Stimulated activated CD4-positive, alpha-beta T cell treated with anti-CD3 and anti-CD28 coated beads, Interleukin-15, amount 100 ng/mL, for 1 hour (primary cell): ENCODE data around the gene SLC4A3.

ENCODE experiments used
- DNase-seq, 2 donors: peaks; one replicate each; pipeline ENCODE4 v3.0.0-alpha.2; 2020; ENCODE audit warnings: low read depth in 1 of 2, low spot score in 1 of 2

The SLC4A3 gene, protein sequence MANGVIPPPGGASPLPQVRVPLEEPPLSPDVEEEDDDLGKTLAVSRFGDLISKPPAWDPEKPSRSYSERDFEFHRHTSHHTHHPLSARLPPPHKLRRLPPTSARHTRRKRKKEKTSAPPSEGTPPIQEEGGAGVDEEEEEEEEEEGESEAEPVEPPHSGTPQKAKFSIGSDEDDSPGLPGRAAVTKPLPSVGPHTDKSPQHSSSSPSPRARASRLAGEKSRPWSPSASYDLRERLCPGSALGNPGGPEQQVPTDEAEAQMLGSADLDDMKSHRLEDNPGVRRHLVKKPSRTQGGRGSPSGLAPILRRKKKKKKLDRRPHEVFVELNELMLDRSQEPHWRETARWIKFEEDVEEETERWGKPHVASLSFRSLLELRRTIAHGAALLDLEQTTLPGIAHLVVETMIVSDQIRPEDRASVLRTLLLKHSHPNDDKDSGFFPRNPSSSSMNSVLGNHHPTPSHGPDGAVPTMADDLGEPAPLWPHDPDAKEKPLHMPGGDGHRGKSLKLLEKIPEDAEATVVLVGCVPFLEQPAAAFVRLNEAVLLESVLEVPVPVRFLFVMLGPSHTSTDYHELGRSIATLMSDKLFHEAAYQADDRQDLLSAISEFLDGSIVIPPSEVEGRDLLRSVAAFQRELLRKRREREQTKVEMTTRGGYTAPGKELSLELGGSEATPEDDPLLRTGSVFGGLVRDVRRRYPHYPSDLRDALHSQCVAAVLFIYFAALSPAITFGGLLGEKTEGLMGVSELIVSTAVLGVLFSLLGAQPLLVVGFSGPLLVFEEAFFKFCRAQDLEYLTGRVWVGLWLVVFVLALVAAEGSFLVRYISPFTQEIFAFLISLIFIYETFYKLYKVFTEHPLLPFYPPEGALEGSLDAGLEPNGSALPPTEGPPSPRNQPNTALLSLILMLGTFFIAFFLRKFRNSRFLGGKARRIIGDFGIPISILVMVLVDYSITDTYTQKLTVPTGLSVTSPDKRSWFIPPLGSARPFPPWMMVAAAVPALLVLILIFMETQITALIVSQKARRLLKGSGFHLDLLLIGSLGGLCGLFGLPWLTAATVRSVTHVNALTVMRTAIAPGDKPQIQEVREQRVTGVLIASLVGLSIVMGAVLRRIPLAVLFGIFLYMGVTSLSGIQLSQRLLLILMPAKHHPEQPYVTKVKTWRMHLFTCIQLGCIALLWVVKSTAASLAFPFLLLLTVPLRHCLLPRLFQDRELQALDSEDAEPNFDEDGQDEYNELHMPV

GRCh38 chr2:219627103-219628100 is at the start of gene SLC4A3:
Gene SLC4A3 (plus strand): TSS chr2:219627630. CDS start chr2:219627993, 363 bp downstream.
- no peak for DNase-seq

- DNase-seq: no peak
Measured at GRCh38 chr2:219578811-219579613, 48.4 kb upstream of the SLC4A3 start.

DNA sequence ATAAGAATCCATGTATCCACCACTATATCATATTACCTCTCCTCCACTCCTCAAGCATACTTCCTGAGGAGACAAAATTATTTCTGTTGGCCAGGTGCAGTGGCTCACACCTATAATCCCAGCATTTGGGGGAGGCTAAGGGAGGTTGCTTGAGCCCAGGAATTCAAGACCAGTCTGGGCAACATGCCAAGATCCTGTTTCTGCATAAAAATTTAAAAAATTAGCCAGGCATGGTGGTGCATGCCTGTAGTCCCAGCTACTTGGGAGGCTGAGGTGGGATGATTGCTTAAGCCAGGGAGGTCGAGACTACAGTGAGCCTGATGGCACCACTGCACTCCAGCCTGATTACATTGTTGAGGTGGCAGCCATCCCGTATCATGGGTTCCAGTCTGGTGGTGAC is 46.1 kb upstream of the SLC4A3 start:
- no peak for DNase-seq

GRCh38 chr2:219591091-219591490 is 36.3 kb upstream of the SLC4A3 start:
- DNase-seq: no peak

- no peak for DNase-seq
Measured at GRCh38 chr2:219592736-219593135, 34.7 kb upstream of the SLC4A3 start.

GRCh38 chr2:219593154-219593553 is 34.3 kb upstream of the SLC4A3 start:
- no peak for DNase-seq

- DNase-seq: no peak
Measured at GRCh38 chr2:219595256-219595655, 32.2 kb upstream of the SLC4A3 start.

- DNase-seq: no peak
Measured at GRCh38 chr2:219596954-219597551, 30.4 kb upstream of the SLC4A3 start.

GRCh38 chr2:219597552-219598307 is 29.7 kb upstream of the SLC4A3 start, which contains the start of gene STK11IP:
Gene STK11IP (plus strand): TSS chr2:219597857. CDS start chr2:219598120, 263 bp downstream.
- DNase-seq: peak; percentile 72 to 77

DNA sequence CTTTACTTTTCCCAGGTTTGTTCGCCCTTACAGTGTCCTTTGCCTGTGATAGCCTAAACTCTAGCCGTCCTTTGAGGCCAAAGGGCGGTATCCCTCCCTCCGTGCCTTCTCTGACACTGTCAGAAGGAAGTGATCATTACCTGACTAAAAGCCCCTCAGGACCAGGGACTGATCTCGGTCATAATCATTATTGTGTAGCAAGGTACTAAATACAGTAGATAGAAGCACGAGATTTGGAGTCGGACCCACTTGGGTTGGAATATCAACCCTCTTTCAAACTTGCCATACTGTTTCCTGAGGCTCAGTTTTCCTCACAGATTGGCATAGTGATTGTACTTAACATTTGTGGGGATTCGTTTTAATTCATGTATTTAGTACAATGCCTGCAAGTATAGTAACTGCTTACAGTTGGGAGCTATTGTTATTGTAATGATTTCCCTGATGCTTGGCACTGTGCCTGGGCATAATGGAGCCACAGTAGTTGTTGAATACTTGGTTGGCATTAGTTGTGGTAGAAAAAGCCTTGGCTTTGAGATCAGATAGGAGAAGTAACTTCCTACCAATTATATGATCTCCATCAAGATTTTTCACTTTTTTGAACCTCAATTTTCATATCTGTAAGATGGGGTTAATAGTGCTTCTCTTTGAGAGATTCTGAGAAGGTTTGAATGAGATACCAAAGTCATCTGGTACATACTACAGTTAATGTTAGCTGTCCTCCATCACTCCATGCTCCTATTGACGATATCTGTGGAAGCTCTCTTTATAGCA is 28.9 kb upstream of the SLC4A3 start:
- DNase-seq: no peak

GRCh38 chr2:219603771-219604170 is 23.7 kb upstream of the SLC4A3 start:
- DNase-seq: no peak

DNA sequence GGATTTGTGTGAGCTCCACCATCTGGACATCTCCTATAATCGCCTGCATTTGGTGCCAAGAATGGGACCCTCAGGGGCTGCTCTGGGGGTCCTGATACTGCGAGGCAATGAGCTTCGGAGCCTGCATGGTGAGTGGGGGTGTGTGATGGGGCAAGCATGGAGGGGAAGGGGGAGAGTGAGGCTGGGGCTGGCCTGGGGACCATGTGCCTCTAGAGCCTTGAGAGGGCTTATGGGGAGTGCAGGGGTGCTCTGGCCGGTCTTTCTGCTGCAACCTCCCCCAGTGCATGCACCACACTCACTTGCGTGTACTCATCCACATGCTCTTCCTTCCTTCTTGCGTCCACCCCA is 21.8 kb upstream of the SLC4A3 start:
- DNase-seq: no peak

- DNase-seq: no peak
Measured at GRCh38 chr2:219607931-219608330, 19.5 kb upstream of the SLC4A3 start.

- DNase-seq: no peak
Measured at GRCh38 chr2:219608399-219608964, 18.9 kb upstream of the SLC4A3 start.

- no peak for DNase-seq
Measured at GRCh38 chr2:219609149-219609750, 18.2 kb upstream of the SLC4A3 start.

DNA sequence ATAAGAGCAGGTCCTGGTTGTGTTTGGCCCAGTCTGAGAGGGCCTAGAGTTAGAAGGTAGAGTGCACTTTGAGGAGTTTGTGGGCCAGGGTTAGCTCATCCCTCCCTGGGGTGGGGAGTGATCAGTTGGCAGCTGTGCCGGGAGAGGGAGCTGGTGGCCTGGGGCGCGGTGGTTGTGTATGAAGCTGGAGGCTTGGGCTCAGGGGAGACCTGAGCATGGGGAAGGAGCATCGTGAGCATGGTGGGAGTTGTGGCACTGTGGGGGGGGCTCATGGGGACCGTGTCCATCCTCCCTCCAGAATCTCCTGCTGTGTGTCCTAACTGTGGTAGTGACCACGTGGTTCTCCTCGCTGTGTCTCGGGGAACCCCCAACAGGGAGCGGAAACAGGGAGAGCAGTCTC is 16.1 kb upstream of the SLC4A3 start:
- no peak for DNase-seq
